K562 (cell line): ENCODE results near the gene DSTYK. TPM values are rescaled to one million over a fixed set of nuclear protein-coding genes. Genes with fewer than 3 reads are reported as not detected.
A peak's percentile ranks its signal among the peaks of the same experiment; 100 is the strongest.

ENCODE experiments used
- CREB1 ChIP-seq, 2 experiments: sonication (generic) in 1 of 2; formaldehyde crosslinking in 1 of 2; IDR thresholded peaks; 2 replicates each; pipeline versions ENCODE4 v1.6.1 to v1.8.0; 2012 to 2022; ENCODE audit warnings: inconsistent platforms in 1 of 2, mild to moderate bottlenecking in 1 of 2, missing genetic modification reagents in 1 of 2, moderate library complexity in 1 of 2
- CTBP1 ChIP-seq: fragments of 450-650 bp; IDR thresholded peaks from 2 replicates; pipeline ENCODE4 v1.6.1; 2016; ENCODE audit warnings: borderline replicate concordance
- ELF4 ChIP-seq: fragments of 450-650 bp; formaldehyde crosslinking; IDR thresholded peaks from 2 replicates; pipeline ENCODE4 v1.4.0; 2022; ENCODE audit warnings: missing genetic modification characterization
- ESRRA ChIP-seq: fragments of 450-650 bp; IDR thresholded peaks from 2 replicates; pipeline ENCODE4 v1.6.1; 2014; ENCODE audit warnings: low read depth, mild to moderate bottlenecking, moderate library complexity, borderline replicate concordance
- GATA2 ChIP-seq: sonication (generic); formaldehyde crosslinking; IDR thresholded peaks from 2 replicates; pipeline ENCODE4 v1.4.0; 2020; ENCODE audit warnings: mild to moderate bottlenecking, missing genetic modification reagents
- GTF2F1 ChIP-seq: IDR thresholded peaks from 2 replicates; pipeline ENCODE4 v1.6.1; 2011; ENCODE audit warnings: low read depth, low read length, improper control_type of control experiment
- KDM4B ChIP-seq, 2 experiments: fragments of 450-650 bp in 1 of 2; sonication (generic) in 1 of 2; IDR thresholded peaks; 2 replicates each; pipeline ENCODE4 v1.6.1; 2016 to 2017; ENCODE audit warnings: borderline replicate concordance in 2 of 2, antibody characterized with exemption in 1 of 2, low read depth in 1 of 2, mild to moderate bottlenecking in 1 of 2
- LCOR ChIP-seq: sonication (generic); formaldehyde crosslinking; IDR thresholded peaks from 2 replicates; pipeline ENCODE4 v1.8.0; 2022; ENCODE audit warnings: mild to moderate bottlenecking, missing genetic modification reagents
- NFRKB ChIP-seq: fragments of 450-650 bp; IDR thresholded peaks from 2 replicates; pipeline ENCODE4 v1.6.1; 2016; ENCODE audit warnings: low read depth
- PHTF2 ChIP-seq: fragments of 250-450 bp; sonication (Bioruptor Pico); IDR thresholded peaks from 2 replicates; pipeline ENCODE4 v1.5.0; 2021; ENCODE audit warnings: mild to moderate bottlenecking
- POLR2G ChIP-seq: fragments of 200-400 bp; formaldehyde crosslinking; IDR thresholded peaks from 2 replicates; pipeline ENCODE4 v1.6.1; 2017; ENCODE audit warnings: low read depth, mild to moderate bottlenecking, antibody characterized with exemption, low read length, moderate library complexity
- PTTG1 ChIP-seq: fragments of 450-650 bp; IDR thresholded peaks from 2 replicates; pipeline ENCODE4 v1.6.1; 2016; ENCODE audit warnings: low read depth, mild to moderate bottlenecking, missing genetic modification characterization, missing compliant biosample characterization
- SMAD4 ChIP-seq: fragments of 250-450 bp; sonication (Bioruptor Pico); conservative IDR thresholded peaks from 2 replicates; pipeline ENCODE4 v1.8.0; 2021; ENCODE audit warnings: inconsistent platforms, mild to moderate bottlenecking, moderate library complexity
- SMC3 ChIP-seq: conservative IDR thresholded peaks from 2 replicates; pipeline ENCODE4 v1.6.1; 2011; ENCODE audit warnings: low read depth, low read length, improper control_type of control experiment; ENCODE audit not compliant: insufficient read depth
- TAF9B ChIP-seq: fragments of 450-650 bp; IDR thresholded peaks from 2 replicates; pipeline ENCODE4 v1.6.1; 2018; ENCODE audit warnings: mild to moderate bottlenecking; ENCODE audit not compliant: partially characterized antibody
- TFAM ChIP-seq: fragments of 250-450 bp; sonication (Bioruptor Pico); conservative IDR thresholded peaks from 2 replicates; pipeline ENCODE4 v1.5.0; 2021; ENCODE audit warnings: mild to moderate bottlenecking, moderate library complexity
- ZBTB8A ChIP-seq: fragments of 450-650 bp; IDR thresholded peaks from 2 replicates; pipeline ENCODE4 v1.6.1; 2018; ENCODE audit warnings: mild to moderate bottlenecking, moderate library complexity; ENCODE audit not compliant: partially characterized antibody
- ZEB2 ChIP-seq: fragments of 450-650 bp; IDR thresholded peaks from 2 replicates; pipeline ENCODE4 v1.6.1; 2016
- ZNF778 ChIP-seq: fragments of 450-650 bp; formaldehyde crosslinking; IDR thresholded peaks from 2 replicates; pipeline ENCODE4 v1.4.0; 2020; ENCODE audit warnings: mild to moderate bottlenecking, moderate library complexity
- polyA plus RNA-seq, 8 experiments: library from polyadenylated mRNA; depleted of rRNA in 4 of 8; stranded (reverse) in 5 of 8; unstranded in 3 of 8; fragments of >200 nt; fragmentation: Nextera tagmentation in 2 of 8; fragmentation: Illumina TruSeq in 1 of 8; extraction: Ambion mirVana in 2 of 8; extraction: Trizol in 1 of 8; gene quantifications; 2 replicates each; pipeline versions ENCODE4 v1.2.1 to v1.2.3, GENCODE V29; 2011 to 2014; ENCODE audit warnings: inconsistent platforms in 1 of 8, missing spikeins in 1 of 8
- total RNA-seq, 7 experiments: library from RNA; depleted of rRNA in 6 of 7; stranded (reverse); fragments of >200 nt in 6 of 7; fragmentation: Illumina TruSeq in 2 of 7; extraction: Trizol in 2 of 7; gene quantifications; 2 replicates each; pipeline versions ENCODE4 v1.2.1 to v1.2.3, GENCODE V29; 2011 to 2021; ENCODE audit warnings: low replicate concordance in 1 of 7
- TF ChIP-seq, protein P1 (sequence below): fragments of 450-650 bp; formaldehyde crosslinking; IDR thresholded peaks from 2 replicates; pipeline ENCODE4 v1.4.0; 2022; ENCODE audit warnings: mild to moderate bottlenecking, moderate library complexity
- TF ChIP-seq, protein P2 (sequence below): fragments of 450-650 bp; formaldehyde crosslinking; IDR thresholded peaks from 2 replicates; pipeline ENCODE4 v1.4.0; 2020; ENCODE audit warnings: mild to moderate bottlenecking, moderate library complexity
- TF ChIP-seq, protein P3 (sequence below), 2 experiments: fragments of 150-350 bp in 1 of 2; IDR thresholded peaks; 2 replicates each; pipeline ENCODE4 v1.6.1; 2012 to 2016; ENCODE audit warnings: low read depth in 2 of 2, low read length in 2 of 2, mild to moderate bottlenecking in 1 of 2, moderate library complexity in 1 of 2

Gene DSTYK
- total and polyA plus RNA-seq, 9 of the 15 experiments (the other 6 are each of a cell fraction or from before 2014, with no cell fraction given) = 4.2 to 7.1 (median 6.2) TPM

DNA sequence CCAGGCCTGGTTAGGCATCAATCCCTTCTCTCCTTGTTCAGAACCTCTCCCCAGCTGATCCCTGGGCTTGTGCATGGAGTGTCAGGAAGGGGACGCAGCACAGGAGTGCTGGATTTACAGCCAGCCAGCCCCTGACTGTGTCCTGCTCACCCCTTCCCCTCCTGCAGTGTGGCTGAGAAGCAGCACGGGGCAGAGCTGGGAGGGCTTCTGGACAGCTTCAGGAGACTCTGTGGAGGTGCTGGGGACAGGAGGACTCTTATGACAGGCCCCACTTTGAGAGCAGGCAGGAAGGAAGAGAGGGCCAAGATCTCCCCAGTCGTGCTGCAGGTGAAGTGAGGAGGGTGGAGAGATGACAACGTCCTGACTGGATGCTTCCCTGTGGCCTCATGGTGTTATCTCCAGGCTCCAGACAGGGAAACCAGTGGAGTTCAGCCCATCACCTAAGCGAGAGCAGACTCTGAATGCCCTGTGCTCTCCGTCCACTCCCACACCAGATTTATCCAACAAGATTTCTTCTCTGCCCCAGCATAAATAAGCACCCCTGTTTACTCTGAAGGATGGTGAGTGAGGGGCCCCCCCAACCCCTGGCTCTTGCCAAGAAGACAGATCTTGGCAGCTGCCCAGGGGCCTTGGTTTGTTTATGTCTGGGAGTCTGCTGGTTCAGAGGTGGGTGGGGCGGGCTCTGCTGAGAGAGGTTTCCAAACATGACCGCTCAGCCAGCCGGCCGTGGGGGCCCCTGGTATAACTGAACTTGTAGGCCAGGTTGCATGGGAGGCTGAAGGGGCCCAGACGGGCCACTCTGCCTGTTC lies 37.5 kb upstream of the DSTYK start (continued):
- TF ChIP-seq, protein P1, sequence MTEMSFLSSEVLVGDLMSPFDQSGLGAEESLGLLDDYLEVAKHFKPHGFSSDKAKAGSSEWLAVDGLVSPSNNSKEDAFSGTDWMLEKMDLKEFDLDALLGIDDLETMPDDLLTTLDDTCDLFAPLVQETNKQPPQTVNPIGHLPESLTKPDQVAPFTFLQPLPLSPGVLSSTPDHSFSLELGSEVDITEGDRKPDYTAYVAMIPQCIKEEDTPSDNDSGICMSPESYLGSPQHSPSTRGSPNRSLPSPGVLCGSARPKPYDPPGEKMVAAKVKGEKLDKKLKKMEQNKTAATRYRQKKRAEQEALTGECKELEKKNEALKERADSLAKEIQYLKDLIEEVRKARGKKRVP = no peak
- TF ChIP-seq PTTG1 = no peak
- TF ChIP-seq, protein P2, sequence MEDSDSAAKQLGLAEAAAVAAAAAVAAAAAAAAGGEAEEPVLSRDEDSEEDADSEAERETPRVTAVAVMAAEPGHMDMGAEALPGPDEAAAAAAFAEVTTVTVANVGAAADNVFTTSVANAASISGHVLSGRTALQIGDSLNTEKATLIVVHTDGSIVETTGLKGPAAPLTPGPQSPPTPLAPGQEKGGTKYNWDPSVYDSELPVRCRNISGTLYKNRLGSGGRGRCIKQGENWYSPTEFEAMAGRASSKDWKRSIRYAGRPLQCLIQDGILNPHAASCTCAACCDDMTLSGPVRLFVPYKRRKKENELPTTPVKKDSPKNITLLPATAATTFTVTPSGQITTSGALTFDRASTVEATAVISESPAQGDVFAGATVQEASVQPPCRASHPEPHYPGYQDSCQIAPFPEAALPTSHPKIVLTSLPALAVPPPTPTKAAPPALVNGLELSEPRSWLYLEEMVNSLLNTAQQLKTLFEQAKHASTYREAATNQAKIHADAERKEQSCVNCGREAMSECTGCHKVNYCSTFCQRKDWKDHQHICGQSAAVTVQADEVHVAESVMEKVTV = no peak
- TF ChIP-seq PHTF2 (CRISPR knock-in tag) = no peak
- TF ChIP-seq ZEB2 = peak; percentile 81
- TF ChIP-seq POLR2G = no peak
- no peak for TF ChIP-seq GTF2F1
- 0 out of 2 replicates have a peak, but pooled peaks have one; percentile 8 for TF ChIP-seq ESRRA
- TF ChIP-seq, protein P3, sequence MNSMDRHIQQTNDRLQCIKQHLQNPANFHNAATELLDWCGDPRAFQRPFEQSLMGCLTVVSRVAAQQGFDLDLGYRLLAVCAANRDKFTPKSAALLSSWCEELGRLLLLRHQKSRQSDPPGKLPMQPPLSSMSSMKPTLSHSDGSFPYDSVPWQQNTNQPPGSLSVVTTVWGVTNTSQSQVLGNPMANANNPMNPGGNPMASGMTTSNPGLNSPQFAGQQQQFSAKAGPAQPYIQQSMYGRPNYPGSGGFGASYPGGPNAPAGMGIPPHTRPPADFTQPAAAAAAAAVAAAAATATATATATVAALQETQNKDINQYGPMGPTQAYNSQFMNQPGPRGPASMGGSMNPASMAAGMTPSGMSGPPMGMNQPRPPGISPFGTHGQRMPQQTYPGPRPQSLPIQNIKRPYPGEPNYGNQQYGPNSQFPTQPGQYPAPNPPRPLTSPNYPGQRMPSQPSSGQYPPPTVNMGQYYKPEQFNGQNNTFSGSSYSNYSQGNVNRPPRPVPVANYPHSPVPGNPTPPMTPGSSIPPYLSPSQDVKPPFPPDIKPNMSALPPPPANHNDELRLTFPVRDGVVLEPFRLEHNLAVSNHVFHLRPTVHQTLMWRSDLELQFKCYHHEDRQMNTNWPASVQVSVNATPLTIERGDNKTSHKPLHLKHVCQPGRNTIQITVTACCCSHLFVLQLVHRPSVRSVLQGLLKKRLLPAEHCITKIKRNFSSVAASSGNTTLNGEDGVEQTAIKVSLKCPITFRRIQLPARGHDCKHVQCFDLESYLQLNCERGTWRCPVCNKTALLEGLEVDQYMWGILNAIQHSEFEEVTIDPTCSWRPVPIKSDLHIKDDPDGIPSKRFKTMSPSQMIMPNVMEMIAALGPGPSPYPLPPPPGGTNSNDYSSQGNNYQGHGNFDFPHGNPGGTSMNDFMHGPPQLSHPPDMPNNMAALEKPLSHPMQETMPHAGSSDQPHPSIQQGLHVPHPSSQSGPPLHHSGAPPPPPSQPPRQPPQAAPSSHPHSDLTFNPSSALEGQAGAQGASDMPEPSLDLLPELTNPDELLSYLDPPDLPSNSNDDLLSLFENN (IDR thresholded peaks at IDR 0.05; ENCODE audit: low read depth in 2 of 2, low read length in 2 of 2) = peak in 1 of 2 experiments; percentile 54; a peak in 1 of 4 replicates
- no peak for TF ChIP-seq KDM4B (IDR thresholded peaks at IDR 0.05; ENCODE audit: borderline replicate concordance in 2 of 2, low read depth in 1 of 2)
- peak; percentile 49; the same call in 1 of the 2 replicates for TF ChIP-seq GATA2
- no peak for TF ChIP-seq ZBTB8A
- no peak for TF ChIP-seq SMC3
- TF ChIP-seq ELF4 = no peak
- TF ChIP-seq TAF9B = no peak
- no peak for TF ChIP-seq ZNF778 (CRISPR knock-in tag)
- no peak for TF ChIP-seq LCOR
- TF ChIP-seq CTBP1 = peak; percentile 99
- TF ChIP-seq SMAD4 (CRISPR knock-in tag) = peak; percentile 85
- TF ChIP-seq TFAM = no peak
- TF ChIP-seq NFRKB = no peak
- no peak for TF ChIP-seq CREB1 (IDR thresholded peaks at IDR 0.05)
- no peak for TF ChIP-seq CREB1 (CRISPR knock-in tag; IDR thresholded peaks at IDR 0.05)
